HG02938 (cell line): Measurements from ENCODE around the gene NAALADL2.
"Not testable (repeated sequence)": the region's sequence is repeated elsewhere in the genome, so short reads cannot be mapped to it uniquely, and the experiment has no call there.

Source experiments
- ATAC-seq: cut with Tn5 transposase; IDR thresholded peaks from one replicate; pipeline ENCODE4 v1.9.1; 2021; ENCODE audit warnings: mild to moderate bottlenecking, moderate library complexity; ENCODE audit not compliant: unreplicated experiment

Gene NAALADL2

DNA sequence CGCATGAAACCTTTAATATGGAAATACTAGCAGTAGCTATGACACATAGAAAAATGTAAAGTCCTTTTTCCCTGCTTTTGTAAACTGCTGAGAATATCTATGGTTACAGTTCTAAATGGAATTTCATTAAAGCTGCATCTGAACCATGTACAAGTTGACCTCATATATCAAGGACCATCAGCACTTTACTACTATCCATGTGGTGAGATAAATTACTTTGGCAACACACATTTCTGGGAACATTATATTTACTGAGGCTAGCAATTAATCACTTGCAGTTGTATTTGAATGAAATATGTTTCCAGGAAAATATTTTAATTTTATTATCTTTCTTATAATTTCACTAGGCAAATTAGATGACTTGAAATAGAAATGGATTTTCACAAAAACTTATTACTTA lies 545.5 kb downstream of the NAALADL2 start:
- no peak for ATAC-seq

DNA sequence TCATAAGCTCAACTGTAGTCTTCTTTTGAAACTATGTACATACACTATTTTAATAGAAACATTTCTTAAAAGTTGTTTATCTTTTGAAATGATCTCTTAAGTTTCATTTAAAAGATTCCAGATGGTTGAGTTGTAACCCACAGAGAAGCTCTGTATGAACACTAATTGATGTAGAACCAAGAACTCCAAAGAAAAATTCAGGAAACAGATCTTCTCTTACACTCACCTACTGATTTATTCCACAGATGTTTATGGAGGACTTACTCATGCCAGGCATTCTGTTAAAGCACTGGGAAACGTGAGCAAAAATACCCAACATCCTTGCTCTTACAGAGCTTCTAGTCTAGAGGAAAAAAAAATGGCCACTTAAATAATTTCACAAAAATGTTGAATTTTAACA lies 551.1 kb downstream of the NAALADL2 start:
- no peak for ATAC-seq

DNA sequence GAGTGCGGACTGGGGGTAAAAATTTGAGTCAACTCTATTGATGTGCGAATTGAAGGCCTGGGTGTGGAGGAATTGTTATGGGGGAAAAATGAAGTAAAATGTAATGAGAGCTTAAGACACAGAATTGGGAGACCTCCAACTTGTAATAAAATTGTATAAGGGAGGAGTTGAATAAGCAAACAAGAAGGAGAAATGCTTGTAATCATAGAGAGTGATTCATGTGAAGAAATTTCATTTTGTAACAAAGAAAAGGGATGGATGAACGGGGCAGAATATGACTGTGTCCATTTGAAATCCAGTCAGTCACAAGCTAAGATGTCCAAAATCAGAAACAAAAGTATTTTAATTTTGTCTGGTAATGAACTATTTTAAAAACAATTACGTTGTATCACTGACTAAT lies 552.3 kb downstream of the NAALADL2 start:
- no peak for ATAC-seq

DNA sequence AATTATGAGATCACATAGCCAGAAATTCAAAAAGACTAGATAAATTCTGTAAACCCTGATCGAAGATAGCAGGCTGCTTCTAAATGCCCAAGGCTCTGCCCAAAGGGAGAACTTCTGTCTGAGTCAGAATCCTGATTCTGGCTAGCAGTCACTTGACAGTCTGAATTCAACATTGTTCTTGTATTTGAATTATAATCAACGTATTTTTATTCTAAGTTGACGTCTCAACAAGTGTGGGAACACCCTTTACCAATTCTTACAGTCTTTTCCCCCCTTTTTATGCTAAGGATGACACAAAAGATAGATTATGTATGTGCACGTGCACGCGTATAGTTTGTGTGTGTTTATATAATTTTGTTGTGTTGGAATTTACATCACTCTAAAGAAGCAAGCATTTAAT lies 552.8 kb downstream of the NAALADL2 start:
- ATAC-seq, result no peak

DNA sequence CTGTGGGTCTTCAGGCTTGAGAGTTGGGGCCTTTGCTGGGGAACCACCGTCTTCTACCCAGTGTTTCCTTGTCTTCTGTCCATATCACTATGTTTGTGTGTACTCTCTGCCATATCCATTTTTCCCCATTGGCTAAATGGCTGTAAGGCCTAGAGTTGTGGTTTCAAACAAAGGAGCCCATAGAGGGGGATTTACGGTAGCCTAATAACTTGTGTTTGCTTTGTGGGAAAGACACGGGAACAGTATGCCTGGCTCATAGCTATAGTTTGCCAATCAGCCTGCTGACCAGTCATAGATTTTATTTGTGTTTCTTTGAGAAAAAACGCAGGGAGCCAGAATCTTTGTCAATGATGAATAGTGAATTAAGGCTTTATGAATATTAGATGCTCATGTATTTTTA lies 554.8 kb downstream of the NAALADL2 start:
- ATAC-seq, result no peak

DNA sequence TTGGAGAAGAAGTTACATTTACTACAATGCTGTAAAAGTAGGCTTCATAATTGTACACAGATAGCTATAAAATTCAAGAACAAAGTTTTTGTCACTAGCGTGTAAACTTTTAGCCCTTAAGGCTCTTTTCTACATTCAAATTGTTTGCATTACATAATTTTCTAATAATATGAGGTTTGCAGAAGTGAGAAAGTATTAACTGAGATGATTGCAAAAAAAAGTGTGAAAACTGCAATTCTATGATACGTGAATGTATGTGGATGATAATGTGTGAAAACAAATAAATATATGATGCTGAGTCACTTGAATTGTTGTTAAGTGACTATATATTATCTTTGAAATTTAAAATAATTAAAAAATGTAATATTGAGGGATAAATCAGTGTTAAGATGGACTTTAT lies 557.5 kb downstream of the NAALADL2 start:
- ATAC-seq, result no peak

DNA sequence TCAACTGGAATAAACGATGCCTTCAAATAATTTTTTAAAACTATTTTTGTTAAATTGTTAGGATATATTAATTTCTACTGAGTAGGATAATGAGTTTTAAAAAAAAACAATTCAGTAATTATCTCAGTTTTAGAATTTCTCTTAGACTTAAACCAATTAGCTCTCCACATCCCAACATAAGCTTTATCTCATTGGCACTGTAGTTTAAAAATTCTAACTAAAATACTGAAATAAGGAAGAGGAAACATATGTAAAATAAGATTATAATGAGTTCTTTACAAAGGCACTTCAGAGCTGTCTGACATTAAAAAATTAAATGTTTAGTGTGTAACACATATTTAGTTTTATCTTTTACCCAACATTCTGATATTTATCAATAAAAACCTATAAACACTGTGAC lies 558.3 kb downstream of the NAALADL2 start:
- no peak for ATAC-seq

DNA sequence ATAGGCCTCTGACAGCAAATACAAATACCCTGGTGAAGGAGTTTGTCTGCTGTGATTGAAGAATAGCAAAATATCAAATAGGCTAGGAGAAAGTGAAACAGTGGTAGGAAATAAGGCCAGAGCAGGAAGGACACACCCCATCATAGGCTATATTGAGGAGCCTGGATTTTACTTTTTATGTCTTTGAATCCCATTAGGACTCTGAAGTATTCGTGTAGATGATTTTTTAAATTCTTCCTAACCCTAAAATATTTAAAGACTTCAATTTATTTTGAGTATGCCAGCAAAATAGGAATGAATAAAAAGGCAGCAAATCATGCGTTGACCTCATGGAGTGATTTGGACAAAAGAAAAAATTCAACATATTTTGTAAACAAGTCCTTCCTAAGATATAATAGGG lies 562.8 kb downstream of the NAALADL2 start:
- ATAC-seq, result no peak

DNA sequence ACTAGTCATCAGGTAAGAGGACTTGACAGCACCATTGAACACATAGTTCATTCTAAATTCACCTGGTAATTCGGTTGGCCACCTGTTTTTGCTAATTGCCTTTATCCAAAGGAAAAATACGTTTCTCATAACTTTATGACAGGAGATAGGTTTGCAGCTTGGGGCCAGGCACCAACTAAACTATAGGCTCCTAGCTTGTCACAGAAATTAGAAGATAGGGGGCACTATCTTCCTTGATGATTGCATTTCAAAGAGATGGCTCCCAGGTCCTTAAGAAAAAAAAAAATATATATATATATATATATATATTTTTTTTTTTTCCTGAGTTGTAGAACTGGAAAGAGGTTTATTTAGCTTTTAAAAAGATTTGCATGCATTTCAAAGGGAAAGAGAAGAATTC lies 563.6 kb downstream of the NAALADL2 start:
- ATAC-seq, result no peak

DNA sequence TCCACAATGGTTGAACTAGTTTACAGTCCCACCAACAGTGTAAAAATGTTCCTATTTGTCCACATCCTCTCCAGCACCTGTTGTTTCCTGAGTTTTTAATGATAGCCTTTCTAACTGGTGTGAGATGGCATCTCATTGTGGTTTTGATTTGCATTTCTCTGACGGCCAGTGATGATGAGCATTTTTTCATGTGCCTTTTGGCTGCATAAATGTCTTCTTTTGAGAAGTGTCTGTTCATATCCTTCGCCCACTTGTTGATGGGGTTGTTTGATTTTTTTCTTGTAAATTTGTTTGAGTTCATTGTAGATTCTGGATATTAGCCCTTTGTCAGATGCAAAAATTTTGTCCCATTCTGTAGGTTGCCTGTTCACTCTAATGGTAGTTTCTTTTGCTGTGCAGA lies 564.7 kb downstream of the NAALADL2 start:
- ATAC-seq, result not testable (repeated sequence)

DNA sequence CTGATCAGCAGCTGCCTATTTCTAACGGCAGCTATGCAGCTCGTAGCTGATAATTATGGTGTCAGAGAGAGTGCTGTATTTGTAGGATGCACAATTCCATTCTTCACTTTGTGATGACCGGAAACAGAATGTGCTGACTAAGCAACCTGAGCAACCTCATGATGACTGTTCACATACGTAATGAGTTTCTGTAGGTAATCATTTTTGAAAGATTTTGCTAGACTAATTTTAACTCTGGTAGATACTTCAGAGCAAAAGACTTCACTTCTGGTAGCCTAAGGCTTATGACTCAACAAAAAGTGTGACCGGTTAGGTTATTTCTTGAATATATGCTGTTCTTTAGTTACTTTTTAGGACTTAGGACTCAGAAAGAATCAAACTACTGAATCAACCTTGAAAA lies 567.7 kb downstream of the NAALADL2 start:
- ATAC-seq, result no peak

DNA sequence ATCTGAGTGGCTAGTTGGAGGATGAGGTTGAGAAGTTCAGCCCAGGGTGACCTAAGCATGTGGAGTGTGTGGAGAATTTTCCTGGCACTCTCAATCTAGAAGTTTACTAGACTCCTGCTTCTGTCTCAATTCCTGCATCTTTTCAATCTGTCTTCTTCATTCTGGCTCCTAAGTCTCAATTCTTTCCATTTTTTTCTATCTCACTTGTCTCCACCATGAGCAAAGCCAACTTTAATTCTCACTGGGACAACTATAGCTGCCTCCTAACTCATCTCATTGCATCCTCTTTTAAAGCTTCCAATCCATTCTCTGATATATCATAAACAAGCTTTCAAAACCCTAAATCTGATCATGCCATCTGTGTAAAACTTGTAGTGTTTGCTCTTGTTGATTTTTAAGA lies 569.3 kb downstream of the NAALADL2 start:
- ATAC-seq, result no peak

DNA sequence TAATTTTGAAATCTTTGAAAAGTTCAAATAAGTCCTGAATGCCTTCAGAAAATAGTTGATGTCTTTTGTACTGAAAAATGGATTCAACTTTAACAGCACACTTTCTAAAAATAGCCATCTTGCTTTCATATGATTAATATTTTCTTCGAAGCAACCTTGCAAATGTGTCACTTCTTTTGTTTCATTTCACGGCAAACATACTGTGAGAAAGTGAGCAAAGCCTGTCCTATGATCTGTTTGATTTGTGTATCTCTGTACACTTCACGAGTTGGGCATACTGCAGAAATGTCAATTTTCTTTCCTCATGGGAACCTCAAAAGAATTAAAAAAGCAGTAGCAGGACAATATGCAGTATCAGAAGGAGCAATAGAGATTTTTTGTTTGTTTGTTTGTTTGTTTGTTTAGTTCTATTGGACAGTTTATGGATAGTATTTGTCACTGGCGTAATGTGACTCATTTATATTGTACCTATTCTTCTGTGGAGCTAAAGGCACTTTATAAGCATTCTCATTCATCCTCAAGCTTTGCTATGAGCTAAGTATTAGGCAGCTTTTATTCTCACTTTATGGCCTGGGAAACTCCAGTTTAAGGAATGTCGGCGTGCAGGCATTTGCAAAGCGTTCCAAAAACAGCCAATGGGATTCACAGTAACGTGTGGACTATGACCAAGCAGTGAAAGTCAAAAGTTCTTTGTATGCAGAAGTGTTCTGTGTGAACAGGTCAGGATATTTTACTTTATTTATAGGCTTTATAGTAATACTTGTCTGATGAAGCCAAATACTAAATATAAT lies 572.0 kb downstream of the NAALADL2 start:
- no peak for ATAC-seq

DNA sequence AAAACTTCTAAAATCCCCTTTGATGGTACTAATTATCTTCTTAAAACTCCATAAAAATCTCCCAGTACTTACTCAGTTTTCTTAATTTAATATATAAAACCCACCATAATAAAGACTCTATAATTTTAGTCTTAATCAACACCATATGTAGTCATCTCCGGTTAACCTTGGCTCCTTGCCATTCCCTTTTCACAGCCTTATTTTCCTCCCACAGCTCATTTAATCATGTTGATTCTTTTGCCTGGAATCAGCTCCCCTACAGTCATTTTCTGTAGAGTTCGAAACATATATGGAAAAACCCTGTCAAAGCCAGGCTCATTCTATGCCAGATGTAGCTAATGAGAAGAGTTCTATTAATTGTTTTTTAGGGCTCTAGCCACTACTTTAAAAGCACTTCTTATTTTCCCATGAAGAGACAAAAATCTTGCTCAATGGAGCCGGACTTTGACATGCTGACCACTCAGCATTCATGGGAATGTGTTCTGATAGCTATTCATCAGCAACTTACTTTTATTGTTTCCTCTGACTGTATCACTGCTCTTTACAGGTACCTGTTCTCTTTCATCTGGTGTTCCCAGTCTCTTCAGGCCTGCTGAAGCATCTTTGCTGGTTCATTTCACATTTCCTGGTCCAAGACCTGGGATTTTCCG lies 573.4 kb downstream of the NAALADL2 start:
- no peak for ATAC-seq

DNA sequence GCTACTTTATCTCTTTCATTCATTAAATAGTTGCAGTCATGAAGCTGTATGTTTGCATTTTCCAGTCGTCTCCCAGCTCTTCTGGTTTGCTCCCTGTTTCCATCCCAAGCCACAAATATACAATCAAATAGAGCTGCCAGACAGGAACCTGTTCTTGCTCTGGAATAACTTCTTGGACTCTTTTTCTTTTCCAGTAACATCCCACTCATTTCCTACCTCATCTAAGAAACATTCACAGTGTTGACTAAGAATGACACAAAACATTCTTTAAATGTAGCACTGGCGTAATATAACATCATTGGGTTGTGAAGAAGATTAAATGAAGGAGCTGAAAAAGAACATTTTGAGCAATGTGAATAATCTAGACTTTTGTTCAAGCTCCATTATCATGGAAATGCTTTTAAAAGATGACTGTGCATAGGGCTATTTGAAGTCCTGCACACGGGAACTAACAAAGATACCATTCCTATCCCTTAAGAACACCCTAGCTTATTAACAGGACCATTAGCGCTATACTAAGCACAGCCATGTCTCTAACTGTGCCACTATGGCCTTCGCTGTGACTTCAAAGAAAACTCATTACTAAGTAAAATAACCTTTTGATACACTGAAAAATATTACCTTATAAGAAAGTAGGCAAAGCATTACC lies 574.0 kb downstream of the NAALADL2 start:
- ATAC-seq, result no peak

DNA sequence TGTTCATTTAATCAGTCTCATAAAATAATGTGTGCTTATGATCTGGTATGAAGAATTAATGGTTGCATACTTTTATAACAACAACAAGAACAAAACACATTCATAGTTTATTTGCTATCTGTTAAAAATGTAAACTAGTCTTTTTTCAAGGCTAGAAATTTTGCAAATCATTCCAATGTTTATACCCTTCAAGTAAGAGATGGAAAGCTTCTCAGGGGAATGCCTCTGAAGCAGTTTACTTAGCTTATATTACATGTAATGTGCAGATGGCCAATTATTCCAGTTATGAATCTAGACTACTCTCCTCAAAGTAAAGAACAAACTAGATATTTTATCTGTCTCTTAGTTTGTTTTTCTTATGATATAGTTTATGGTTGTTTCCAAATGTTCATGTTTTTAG lies 575.4 kb downstream of the NAALADL2 start:
- ATAC-seq, result no peak

DNA sequence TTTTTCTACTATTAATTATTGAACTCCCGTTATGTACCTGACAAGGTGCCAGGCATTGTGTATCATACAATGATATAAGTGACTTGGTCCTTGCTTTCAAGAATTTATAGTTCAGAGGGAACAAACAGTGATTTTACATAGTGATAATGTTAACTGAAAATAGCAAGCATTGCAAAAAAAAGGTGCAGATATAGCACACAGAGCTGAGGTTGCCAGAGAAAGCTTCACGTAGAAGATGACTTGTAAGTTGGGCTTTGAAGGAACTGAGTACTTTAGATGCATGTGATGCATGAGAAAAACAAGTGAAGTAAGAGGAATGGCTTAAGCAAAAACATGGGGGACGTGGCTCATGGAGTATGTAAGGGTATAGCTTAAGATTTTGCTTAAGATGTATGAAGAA lies 584.5 kb downstream of the NAALADL2 start:
- no peak for ATAC-seq

DNA sequence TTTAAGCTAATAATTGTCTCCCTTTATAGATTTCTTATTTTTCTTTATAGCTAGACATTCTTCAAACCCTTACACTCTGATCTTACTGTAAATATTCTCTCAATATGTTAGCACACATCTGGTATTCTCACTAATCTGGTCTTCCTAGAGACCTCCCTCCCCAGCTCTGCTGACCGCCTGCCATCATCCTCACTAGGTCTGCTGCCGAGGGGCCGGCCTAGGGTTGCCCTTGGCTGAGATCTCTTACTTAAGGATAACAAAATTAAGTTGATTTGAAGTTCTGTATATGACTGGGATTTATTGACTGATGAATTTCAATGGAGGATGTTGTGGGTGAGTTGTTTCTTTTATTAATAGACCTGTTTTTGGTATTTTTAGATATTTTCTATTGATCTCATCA lies 586.6 kb downstream of the NAALADL2 start:
- ATAC-seq, result no peak

DNA sequence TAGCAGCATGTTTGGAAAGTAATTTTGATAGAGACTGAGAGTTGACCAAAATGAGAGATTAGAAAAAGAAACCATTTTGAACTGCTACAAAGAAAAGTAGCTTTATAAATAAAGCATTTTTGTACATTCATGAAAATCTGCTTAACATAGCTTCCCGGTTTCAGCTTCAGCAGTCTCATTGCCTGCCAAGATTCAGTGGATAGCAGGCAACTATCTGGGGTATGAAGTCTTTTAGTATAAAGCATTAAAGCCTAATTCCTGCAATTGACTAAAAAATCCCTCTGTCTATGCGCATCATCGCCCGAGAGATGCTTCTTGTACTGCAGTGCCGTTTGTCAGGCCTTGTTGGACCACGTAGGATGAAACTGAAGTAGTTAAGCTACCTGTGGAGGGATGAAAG lies 588.4 kb downstream of the NAALADL2 start:
- ATAC-seq, result no peak

DNA sequence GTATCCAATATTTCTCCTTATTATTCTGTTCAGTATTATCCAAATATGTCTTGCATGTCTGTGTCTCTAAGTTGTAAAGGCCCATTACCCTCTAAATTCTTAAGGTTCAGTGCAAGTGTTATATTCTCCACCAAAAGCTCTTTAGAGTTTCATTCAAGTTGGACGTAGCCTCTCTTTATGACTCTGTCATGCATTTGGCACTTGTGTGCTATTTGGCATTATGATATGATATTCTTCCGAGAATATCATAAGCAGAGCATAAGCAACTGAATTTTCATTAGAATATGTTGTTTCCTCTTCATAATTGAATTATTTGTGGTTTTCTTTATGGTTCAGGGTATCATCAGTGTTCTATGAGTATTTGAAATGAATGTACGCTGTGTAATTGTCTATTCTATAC lies 594.2 kb downstream of the NAALADL2 start:
- no peak for ATAC-seq

DNA sequence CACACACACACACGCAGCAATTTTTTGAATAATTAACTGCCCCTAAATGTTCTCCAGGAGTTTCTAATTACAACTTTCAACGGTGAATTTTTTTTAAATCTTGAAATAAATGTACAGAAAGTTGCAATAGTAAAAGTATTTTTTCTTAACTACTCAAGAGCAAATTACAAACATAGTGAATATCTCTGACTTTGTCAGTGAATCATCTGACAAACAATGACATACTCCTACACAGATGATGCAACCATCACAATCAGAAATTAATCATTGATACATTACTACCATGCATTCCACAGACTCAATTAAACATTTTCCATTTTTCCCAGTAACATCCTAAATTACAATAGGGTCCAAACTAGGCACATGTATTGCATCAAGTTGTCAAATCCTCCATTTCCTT lies 597.3 kb downstream of the NAALADL2 start:
- no peak for ATAC-seq

DNA sequence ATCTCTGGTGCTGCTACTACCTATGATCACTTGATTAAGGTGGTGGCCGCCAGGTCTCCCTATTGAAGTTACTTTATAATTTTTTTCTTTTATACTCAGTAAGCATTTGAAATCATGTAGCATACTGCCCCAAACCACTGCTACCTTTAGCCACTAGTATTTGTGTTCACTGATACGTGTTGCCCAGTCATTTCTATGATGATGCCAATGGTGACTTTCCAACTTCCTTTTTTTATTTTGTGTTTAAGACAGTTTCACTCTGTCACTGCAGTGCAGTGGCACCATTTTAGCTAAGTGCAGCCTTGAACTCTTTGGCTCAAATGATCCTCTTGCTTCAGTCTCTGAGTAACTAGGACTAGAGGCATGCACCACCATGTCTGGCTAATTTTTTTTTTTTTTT lies 598.2 kb downstream of the NAALADL2 start:
- ATAC-seq, result no peak
